HG03520 (cell line): ENCODE measurements around the gene ZRSR2.
"Not testable (repeated sequence)": the region's sequence is repeated elsewhere in the genome, so short reads cannot be mapped to it uniquely, and the experiment has no call there.

Experiments
- ATAC-seq: cut with Tn5 transposase; IDR thresholded peaks from one replicate; pipeline ENCODE4 v1.9.1; 2021; ENCODE audit warnings: mild to moderate bottlenecking, moderate library complexity; ENCODE audit not compliant: unreplicated experiment

The ZRSR2 gene, protein sequence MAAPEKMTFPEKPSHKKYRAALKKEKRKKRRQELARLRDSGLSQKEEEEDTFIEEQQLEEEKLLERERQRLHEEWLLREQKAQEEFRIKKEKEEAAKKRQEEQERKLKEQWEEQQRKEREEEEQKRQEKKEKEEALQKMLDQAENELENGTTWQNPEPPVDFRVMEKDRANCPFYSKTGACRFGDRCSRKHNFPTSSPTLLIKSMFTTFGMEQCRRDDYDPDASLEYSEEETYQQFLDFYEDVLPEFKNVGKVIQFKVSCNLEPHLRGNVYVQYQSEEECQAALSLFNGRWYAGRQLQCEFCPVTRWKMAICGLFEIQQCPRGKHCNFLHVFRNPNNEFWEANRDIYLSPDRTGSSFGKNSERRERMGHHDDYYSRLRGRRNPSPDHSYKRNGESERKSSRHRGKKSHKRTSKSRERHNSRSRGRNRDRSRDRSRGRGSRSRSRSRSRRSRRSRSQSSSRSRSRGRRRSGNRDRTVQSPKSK

DNA sequence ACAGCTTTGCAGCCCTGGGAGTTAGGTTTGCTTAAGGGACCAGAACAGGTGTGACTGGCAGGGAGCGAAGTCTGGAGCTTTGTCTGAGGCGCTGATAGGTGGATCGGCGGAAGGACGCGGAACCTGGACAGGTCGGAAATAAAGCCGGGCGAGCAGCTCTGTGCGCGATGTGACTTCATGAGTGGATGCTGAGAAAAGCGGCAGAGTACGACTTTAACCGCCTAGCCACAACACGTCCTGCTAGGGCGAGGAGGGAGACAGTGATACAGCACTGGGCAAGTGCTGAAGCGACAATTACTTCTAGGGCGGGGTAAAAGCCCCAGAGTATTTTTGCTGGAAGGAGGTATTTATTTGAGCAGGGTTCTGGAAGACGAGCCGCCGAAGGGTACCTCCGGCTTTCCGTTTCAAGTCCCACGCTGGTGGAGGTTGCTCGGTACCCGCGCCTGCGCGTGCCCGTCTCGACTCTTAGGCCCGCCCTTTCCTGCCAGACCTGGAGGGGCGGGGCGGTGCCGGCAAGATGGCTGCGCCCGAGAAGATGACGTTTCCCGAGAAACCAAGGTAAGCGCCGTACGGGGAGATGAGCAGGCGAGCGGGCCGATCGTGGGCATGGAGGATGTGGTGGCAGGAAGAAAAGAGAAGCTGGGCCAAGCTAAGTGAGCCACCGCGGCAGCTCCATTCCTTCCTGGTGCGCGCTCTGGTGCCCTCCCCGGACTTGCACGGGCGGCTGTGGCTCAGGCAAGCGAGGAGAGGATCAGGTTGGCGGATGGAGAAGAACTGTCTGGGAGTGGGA, at the start of gene ZRSR2:
ZRSR2 (plus strand) TSS at position 506 of the 790 bp plus-strand sequence; CDS start at position 518, 12 bp downstream.
- ATAC-seq = peak; percentile 88

DNA sequence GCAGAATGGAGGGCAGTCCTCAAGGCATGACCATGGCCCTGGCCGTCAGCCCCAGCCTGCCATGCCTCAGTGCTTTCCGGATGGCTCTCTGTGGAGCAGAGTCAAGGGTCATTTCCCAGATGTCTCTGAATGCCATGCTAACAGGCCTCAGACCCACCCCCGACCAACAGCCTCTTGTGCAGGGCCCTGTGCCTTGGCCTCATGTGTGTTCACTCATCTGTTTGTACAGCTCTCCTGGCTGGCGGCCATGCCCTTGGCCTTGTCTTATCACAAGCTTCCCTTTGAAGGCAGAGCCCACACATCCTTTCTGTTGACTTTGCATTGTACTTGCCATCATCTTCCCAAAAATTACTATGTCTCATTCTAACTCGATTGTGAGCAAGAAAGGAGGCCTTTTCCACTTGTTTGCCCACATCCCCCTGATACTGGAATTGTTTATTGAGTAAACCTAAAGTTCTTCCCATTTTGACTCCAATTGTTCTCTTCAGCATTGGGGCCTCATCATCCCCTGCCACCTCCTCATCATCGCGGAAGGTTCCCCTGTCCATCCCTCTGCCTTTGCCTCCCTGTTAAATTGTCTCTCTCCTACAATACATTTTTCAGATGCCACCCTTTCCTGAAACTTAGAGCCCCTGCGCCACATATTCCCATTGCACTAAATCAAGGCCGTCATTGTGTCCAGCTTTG, 46.0 kb upstream of the ZRSR2 start:
- no peak for ATAC-seq

DNA sequence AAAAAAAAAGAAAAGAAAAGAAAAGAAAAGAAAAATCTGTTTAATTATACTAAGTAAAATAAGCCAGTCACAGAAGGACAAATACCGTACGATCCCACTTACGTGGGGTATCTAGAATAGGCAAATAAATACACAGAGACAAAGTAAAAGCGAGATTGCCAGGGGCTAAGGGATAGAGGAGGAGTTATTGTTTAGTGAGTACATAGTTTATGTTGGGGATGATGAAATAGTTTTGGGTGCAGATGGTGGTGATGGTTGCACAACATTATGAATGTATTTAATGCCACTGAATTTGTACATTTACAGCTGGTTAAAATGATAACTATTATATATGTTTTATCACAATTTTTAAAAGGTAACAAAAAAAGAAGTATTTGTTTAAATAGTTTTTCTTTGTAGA, 45.1 kb upstream of the ZRSR2 start:
- ATAC-seq = no peak

DNA sequence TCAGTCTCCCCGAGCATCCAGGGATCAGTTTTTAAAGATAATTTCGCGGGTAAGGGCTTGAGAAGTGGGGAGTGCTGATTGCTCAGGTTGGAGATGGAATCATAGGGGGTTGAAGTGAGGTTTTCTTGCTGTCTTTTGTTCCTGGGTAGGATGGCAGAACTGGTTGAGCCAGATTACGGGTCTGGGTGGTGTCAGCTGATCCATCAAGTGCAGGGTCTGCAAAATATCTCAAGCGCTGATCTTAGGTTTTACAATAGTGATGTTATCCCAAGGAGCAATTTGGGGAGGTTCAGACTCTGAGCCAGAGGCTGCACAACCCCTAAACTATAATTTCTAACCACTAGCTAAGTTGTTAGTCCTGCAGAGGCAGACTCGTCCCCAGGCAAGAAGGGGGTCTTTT, 43.6 kb upstream of the ZRSR2 start:
- not testable (repeated sequence) for ATAC-seq

DNA sequence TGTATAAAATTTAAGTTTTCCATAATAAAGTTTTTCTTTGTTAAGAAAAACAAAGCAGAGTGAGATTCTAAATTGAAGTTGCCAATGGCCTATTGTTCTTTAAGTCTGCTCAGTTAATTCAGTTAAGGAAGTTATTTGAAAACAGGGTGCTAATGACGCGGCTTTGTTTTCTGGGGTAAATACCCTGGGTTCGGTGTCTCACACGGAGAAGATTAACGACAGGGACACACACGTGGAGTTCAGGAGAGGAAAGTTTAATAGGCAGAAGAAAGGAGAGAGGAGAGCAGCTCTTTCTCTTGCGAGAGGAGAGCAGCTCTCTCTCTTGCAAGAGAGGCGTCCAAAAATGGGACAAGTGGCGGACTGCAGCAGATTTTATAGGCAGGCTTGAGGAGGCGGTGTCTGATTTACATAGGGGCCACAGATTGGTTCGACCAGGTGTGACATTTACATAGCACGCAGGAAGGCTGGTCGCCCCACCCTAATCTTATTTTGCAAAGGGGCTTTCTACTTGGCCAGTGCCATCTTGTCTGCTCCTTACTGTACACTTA, 42.6 kb upstream of the ZRSR2 start:
- ATAC-seq = no peak

DNA sequence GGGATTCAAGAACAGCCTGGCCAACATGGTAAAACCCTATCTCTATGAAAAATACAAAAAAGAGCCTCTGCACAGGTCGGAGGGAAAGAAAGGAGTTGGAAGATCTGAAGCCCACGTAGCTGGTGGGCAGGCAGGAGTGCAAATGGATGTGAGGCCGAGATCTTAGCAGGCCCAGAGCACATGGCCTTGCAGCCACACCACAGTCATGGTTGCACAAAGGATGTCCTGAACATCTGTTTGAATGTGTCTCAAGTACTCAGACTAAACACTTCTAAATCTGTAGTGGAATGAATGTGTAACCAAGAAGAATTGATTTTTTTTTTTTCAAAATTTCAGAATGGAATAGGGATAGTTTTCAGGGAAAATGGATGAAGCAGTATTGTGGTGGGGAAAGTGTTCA, 41.4 kb upstream of the ZRSR2 start:
- no peak for ATAC-seq

DNA sequence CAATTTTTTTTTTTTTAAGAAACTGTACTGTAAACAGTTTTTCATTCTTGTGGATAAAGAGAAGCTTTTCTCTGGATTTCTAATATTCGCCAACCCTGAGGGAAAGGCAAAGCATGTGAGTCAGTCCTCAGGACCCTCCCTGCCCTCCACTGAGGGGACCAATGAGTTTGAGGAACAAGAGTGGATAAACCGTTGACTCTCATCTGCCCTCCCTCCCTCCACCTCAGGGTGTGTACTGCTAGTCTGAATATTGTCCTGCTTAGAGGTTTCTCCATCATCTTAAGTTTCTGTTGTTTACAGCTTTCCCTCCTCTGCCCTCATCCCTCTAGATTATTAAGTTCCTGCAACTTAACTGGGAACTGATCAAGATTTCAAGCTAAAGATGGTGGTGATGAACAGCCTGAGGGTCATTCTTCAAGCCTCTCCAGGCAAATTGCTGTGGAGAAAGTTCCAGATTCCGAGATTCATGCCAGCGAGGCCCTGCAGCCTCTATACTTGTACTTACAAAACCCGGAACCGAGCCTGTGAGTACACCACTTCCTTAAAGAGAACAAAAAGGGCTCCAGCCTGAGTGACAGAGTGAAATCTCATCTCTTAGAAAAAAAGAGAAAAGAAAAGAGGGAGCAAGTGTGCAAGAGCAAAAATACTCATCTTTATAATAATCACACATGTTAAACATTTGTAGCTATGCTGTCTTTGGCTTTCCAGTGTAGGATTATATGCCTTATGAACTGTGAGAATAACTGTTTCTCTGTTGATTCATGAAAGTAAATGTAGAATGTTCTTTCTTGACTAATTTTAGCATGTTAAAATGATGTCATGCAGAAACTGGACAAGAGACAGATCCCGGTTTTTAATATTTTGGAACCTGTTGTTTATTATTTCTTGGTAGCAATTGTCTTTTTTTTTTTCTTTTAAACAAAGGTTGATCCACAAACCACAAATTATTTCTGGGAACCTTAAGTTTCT, 40.4 kb upstream of the ZRSR2 start:
- ATAC-seq = peak; percentile 77

DNA sequence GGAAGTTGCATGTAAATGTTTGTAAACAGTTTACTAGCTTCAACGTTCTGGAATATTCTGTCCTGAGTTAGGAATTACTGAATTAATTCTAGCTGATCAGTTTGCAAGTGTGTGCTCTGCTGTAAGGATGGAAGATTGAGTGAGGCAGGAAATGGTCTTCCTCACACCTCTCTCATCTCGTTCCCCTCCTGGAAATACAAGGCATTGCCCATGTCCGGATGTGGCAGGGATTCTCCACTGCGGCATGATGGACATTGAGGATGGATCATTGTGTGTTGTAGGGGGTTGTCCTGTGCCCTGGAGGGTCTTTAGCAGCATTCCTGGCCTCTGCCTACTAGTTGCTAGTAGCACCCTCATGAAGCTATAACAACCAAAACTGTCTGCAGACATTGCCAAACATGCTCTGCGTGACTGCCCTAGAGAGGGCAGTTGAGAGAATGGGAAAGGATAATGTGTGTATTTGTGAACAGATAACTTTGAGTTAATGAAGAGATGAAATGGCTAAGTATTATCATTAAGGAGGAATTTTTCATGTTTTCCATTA, 39.6 kb upstream of the ZRSR2 start:
- ATAC-seq = no peak

DNA sequence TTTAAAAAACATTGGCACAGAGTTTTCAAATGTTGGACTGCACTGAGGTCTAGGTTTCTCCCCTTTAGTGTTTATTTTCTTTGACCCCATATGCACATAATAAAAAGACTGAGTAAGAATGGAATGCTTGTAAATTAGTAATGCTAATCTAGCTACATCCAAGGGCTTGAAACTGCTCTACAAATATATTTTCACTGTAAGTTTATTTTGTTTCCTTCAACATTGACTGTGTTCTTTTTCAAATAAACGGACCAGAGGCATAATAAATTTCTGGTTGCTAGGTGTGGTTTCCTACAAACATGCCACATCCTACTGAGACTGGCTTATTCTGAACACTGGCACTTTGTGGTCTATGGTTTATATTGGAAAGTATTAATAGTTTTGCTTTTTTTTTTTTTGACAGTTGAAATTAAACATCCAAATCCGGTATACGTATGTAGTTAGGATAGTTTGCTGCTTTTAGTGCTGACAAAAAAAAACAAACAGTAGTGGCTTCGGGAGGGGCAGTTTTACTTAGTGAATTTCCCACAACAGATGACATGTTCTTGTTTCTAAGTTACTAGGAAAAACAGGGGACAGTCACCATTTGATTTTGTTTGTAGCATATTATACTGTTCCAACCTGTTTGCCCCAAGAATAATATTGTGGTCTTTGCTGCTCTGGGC, 39.0 kb upstream of the ZRSR2 start:
- no peak for ATAC-seq

DNA sequence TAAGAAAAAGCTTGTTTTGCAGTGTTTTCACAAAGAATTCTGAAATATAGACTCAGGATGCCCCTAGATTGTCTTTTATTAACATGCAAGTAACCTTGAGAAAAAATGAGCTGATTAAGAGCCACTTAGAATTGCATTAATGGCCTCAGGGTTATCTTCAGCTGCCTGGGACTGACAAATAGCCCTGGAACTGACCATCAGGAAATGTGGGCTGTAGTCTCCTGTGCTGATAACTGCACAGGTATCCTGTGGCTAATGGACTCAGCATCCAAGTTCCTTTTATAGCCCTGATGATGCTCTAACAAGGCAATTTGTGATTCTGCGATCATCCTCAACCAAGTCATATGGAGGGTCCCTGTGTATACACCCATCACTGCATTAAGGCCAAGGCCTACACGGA, 35.2 kb upstream of the ZRSR2 start:
- ATAC-seq = no peak

DNA sequence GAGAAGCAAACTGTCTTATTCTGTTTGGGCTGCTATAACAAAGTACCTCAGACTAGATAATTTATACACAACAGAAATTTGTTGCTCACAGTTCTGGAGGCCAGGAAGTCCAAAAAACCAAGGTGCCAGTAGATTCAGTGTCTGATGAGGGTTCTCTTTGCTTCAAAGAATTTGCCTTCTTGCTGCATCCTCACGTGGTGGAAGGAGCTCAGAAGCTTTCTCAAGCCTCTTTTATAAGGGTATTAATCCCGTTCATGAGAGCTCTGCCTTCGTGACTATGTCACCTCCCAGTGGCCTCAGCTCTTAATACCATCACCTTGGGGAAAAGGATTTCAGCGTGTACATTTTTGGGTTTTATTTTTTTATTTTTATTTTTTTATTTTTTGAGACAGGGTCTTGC, 32.1 kb upstream of the ZRSR2 start:
- no peak for ATAC-seq

DNA sequence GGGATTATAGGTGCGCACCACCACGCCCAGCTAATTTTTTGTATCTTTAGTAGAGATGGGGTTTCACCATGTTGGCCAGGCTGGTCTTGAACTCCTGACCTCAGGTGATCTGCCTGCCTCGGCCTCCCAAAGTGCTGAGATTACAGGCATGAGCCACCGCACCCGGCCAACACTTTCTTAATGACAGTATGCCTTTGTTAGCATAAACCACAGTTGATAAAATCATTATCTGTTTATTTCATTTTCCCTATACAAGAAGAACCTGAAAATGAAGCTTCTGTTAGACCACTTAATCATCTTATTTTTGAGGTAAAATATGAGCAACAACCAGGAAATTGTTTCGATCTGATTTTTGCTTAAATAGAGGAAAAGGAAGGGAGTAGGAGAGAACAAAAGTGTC, 30.4 kb upstream of the ZRSR2 start:
- not testable (repeated sequence) for ATAC-seq

DNA sequence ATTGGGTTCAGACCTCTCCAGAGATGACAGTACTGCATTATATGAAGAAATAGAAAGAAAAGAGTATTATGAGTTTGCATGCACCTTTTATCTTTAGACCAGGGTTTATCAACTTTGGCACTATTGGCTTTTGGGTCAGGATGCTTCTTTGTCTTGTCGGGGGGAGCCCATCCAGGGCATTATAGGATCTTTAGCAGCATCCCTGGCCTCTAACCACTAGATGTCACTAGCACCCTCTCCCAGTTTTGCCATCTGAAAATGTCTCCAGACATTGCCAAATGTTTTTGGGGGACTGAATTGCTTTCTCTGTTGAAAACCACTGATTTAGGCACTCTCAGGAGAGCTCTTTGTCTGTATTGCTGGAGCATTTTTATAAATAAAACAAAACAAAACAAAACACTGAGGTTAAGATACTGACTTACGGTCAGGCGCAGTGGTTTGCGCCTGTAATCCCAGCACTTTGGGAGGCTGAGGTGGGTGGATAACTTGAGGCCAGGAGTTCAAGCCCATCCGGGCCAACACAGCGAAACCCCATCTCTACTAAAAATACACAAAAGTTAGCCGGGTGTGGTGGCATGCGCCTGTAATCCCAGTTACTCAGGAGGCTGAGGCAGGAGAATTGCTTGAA, 28.6 kb upstream of the ZRSR2 start:
- ATAC-seq = no peak

DNA sequence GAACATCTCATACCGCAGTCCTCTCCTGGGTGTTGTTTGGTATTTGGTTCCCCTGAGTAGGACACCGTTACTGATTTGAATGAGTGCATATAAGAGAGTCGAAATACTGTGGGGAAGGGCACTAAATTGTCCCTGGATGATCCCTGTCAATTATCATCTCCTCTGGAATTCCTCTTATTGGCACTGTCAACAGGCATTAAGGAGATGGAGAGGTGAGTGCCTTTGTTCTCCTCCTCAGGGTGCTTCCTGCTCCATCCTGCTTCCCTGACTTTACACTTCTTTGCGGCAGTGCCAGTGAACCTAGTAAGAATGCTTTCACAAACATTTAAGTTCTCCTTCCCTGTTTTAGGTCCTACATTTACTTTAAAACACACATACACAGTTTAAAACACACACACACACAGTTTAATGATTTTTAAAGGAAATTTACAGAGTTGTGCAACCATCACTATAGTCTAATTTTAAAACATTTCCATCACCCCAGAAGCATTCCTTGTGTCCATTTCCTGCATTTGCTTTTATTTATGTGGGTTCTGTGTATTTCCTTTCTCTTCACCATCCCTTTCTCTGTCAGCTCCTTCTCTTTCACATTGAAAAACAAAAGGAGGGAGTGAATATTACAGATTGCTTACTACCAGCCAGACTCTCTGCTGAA, 20.9 kb upstream of the ZRSR2 start:
- no peak for ATAC-seq

DNA sequence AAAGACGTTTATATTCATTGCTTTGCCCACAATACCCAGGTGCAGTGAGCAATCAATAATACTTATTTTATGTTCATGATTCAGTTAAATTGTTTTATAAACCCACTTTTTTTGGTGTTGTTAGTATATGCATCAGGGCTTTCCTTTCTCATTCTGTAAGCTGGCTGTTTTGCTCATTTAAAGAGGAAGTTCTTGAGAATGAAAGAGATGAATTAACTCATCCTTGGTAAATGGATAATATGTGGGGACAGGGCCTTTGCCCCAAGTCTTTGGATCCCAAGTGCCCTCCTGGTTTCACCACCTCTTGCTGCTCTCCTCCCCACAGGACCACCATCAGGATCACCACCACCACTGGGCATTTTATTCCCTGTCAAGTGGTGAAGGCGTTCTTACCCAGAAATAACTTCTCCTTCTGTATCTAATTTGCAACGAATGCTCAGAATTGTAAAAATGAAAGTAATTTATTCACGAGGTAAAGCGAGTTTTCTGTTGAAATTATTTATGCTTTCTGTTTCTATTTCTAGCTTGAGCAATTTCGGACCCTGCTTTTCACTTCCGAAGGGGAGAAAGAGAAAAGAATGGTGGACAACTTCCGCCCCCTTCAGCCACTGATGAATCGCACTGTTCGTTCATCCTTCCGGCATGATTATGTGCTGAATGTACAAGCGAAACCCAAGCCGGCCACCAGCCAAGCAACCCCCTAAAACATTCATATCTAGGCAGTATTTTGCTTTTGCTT, 8.2 kb upstream of the ZRSR2 start:
- ATAC-seq = peak; percentile 87

DNA sequence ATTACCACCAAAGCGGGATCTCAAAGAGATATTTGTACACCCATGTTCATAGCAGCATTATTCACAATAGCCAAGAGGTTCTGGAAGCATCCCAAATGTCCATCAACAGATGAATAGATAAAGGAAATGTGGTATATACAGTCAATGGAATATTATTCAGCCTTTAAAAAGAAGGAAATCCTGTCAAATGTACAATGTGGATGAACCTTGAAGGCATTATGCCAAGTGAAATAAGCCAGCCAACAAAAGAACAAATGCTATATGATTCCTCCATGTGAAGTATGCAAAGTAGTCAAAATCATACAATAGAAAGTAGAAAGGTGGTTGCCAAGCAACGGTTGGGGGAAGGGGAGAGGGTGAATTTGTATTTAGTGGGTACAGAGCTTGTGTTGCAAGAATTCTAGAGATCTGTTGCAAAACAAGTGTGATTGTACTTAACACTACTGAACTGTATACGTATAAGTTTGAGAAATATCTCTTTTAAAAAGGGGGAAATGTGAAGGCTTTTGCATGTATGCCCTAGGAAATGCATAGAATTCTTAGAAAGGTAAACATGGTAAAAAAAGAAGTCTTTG, 5.0 kb upstream of the ZRSR2 start:
- ATAC-seq = no peak

DNA sequence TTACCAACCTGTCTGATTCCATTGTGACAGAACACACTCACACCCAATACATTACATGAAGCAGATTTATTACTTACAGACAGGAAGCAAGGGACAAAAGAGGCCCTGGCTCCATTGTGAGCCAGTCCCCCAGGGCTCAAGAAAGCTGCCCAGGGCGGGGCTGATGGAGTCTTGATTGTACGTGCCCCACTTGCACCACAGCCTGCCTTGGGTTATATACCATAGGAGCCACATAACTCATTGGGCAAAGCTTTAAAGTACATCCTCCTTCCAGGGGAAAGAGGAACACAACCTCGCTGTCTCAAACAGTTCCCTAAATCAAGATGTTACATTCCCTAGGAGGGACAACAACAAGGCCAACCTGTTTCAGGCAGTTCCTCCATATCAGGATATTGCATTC, 3.4 kb upstream of the ZRSR2 start:
- ATAC-seq = no peak
